Fibroblast of villous mesenchyme (primary cell): ENCODE data around the gene PRG3. TPM values are rescaled to one million over a fixed set of nuclear protein-coding genes. Genes with fewer than 3 reads are reported as not detected.
A peak's percentile ranks its signal among the peaks of the same experiment; 100 is the strongest.

Source experiments
- DNase-seq: peaks from one replicate; pipeline ENCODE4 v3.0.0-alpha.2; 2010; ENCODE audit warnings: low read depth
- H3K4me3 ChIP-seq: 2 replicates; pipeline ENCODE4 v1.5.1; 2011; ENCODE audit warnings: low read depth, mild to moderate bottlenecking, low read length
- CTCF ChIP-seq: IDR thresholded peaks from 2 replicates; pipeline ENCODE4 v1.5.1; 2012; ENCODE audit warnings: low read depth, mild to moderate bottlenecking, low read length; ENCODE audit not compliant: insufficient read depth
- total RNA-seq: library from RNA; depleted of rRNA; stranded (reverse); fragments of >200 nt; gene quantifications from 2 replicates; pipeline ENCODE4 v1.2.3, GENCODE V29; 2012

Gene PRG3
- total RNA-seq, 1 donor: not detected

- TF ChIP-seq CTCF: no peak
- H3K4me3 ChIP-seq: no peak overlapping the region
- no peak for DNase-seq
Measured at GRCh38 chr11:57356268-57356667, 24.7 kb downstream of the PRG3 start.

GRCh38 chr11:57354699-57355098 is 26.3 kb downstream of the PRG3 start:
- TF ChIP-seq CTCF: no peak
- DNase-seq: no peak

GRCh38 chr11:57353852-57354251 is 27.1 kb downstream of the PRG3 start:
- no peak for DNase-seq
- TF ChIP-seq CTCF: no peak

More at GRCh38 chr11:57354699-57355098, 26.3 kb downstream of the PRG3 start:
- H3K4me3 ChIP-seq: no peak overlapping the region

GRCh38 chr11:57353446-57353845 is 27.5 kb downstream of the PRG3 start:
- TF ChIP-seq CTCF: no peak
- H3K4me3 ChIP-seq: no peak overlapping the region
- no peak for DNase-seq

More at GRCh38 chr11:57353852-57354251, 27.1 kb downstream of the PRG3 start:
- no peak overlapping the region for H3K4me3 ChIP-seq

- DNase-seq: no peak
- TF ChIP-seq CTCF: no peak
Measured at GRCh38 chr11:57353036-57353435, 27.9 kb downstream of the PRG3 start.

GRCh38 chr11:57349491-57350274 is 31.3 kb downstream of the PRG3 start:
- peak; percentile 80 for TF ChIP-seq CTCF
- peak; percentile 56 for DNase-seq
- no peak overlapping the region for H3K4me3 ChIP-seq

More at GRCh38 chr11:57353036-57353435, 27.9 kb downstream of the PRG3 start:
- no peak overlapping the region for H3K4me3 ChIP-seq
